ENCODE measurements around the gene TMEM30A.

TMEM30A gene

GRCh38 chr6:75300531-75300855 is 15.9 kb upstream of the TMEM30A start:
- in situ Hi-C loops (cut with HindIII; ENCODE audit: low pct_ligation_motif_present, low sequenced_read_pairs): no loop called here

GRCh38 chr6:75299801-75300530 is 15.4 kb upstream of the TMEM30A start:
- in situ Hi-C loops (cut with HindIII; ENCODE audit: low pct_ligation_motif_present, low sequenced_read_pairs): loop anchor here (25.0 kb wide), 1 partner anchor 237 kb away; no protein-coding TSS in a partner anchor
- H3K4me3 ChIP-seq (ENCODE audit: low read depth, low read length): no peak overlapping the region
- DNase-seq: no peak
- TF ChIP-seq CTCF (IDR thresholded peaks at IDR 0.05; ENCODE audit: low read depth, low read length, missing control alignments): no peak
- no peak overlapping the region for H3K27ac ChIP-seq
- no peaks in the 10 kb centered on the region for H3K36me3 ChIP-seq (replicated peaks)
- H3K27me3 ChIP-seq (replicated peaks): no peaks in the 10 kb centered on the region

More at GRCh38 chr6:75300531-75300855, 15.9 kb upstream of the TMEM30A start:
- H3K27me3 ChIP-seq (replicated peaks): no peaks in the 10 kb centered on the region
- no peak overlapping the region for H3K4me3 ChIP-seq (ENCODE audit: low read depth, low read length)
- DNase-seq: no peak
- H3K36me3 ChIP-seq (replicated peaks): no peaks in the 10 kb centered on the region
- no peak for TF ChIP-seq CTCF (IDR thresholded peaks at IDR 0.05; ENCODE audit: low read depth, low read length, missing control alignments)
- H3K27ac ChIP-seq: no peak overlapping the region

- H3K36me3 ChIP-seq (replicated peaks): no peaks in the 10 kb centered on the region
- TF ChIP-seq CTCF (IDR thresholded peaks at IDR 0.05; ENCODE audit: low read depth, low read length, missing control alignments): peak; percentile 43
- no peak overlapping the region for H3K27ac ChIP-seq
- H3K27me3 ChIP-seq (replicated peaks): no peaks in the 10 kb centered on the region
- H3K4me3 ChIP-seq (ENCODE audit: low read depth, low read length): no peak overlapping the region
- DNase-seq: no peak
- in situ Hi-C loops (cut with HindIII; ENCODE audit: low pct_ligation_motif_present, low sequenced_read_pairs): loop anchor here (25.0 kb wide), 1 partner anchor 240 kb away; no protein-coding TSS in a partner anchor
Observed at GRCh38 chr6:75296811-75297779, 12.5 kb upstream of the TMEM30A start.

- in situ Hi-C loops (cut with HindIII; ENCODE audit: low pct_ligation_motif_present, low sequenced_read_pairs): loop anchor here (25.0 kb wide), 1 partner anchor 245 kb away; no protein-coding TSS in a partner anchor
- Histone ChIP-seq H3K27me3 (replicated peaks) (no peaks in the 10 kb centered on the region), H3K4me3 (ENCODE audit: low read depth, low read length) (no peak overlapping the region), H3K27ac (no peak overlapping the region), H3K36me3 (replicated peaks) (no peaks in the 10 kb centered on the region)
- no peak for DNase-seq
- no peak for TF ChIP-seq CTCF (IDR thresholded peaks at IDR 0.05; ENCODE audit: low read depth, low read length, missing control alignments)
Observed at GRCh38 chr6:75292555-75292954, 8.0 kb upstream of the TMEM30A start.

GRCh38 chr6:75291744-75292143 is 7.2 kb upstream of the TMEM30A start:
- Histone ChIP-seq H3K27me3 (replicated peaks) (no peaks in the 10 kb centered on the region), H3K36me3 (replicated peaks) (no peaks in the 10 kb centered on the region), H3K27ac (no peak overlapping the region), H3K4me3 (ENCODE audit: low read depth, low read length) (no peak overlapping the region)
- TF ChIP-seq CTCF (IDR thresholded peaks at IDR 0.05; ENCODE audit: low read depth, low read length, missing control alignments): no peak
- no peak for DNase-seq
- in situ Hi-C loops (cut with HindIII; ENCODE audit: low pct_ligation_motif_present, low sequenced_read_pairs): loop anchor here (25.0 kb wide), 1 partner anchor 246 kb away; no protein-coding TSS in a partner anchor

All from brain microvascular endothelial cell (primary cell).